C4-2B (cell line): ENCODE results near the gene SUPT20HL2.
"Not testable (repeated sequence)": the region's sequence is repeated elsewhere in the genome, so short reads cannot be mapped to it uniquely, and the experiment has no call there.

ENCODE experiments used
- H3K27ac ChIP-seq: fragments of 450-650 bp; 2 replicates; pipeline ENCODE4 v1.5.1; 2017
- CTCF ChIP-seq: fragments of 450-650 bp; conservative IDR thresholded peaks from 2 replicates; pipeline ENCODE4 v1.5.1; 2017; ENCODE audit warnings: mild to moderate bottlenecking
- ZFX ChIP-seq: fragments of 450-650 bp; IDR thresholded peaks from 2 replicates; pipeline ENCODE4 v1.6.1; 2017

Gene SUPT20HL2

GRCh38 chrX:24314019-24314635, at the start of gene SUPT20HL2:
SUPT20HL2 (minus strand) TSS chrX:24314069; CDS start chrX:24313315, 754 bp downstream.
- no peak within 1 kb of the TSS for H3K27ac ChIP-seq
- TF ChIP-seq CTCF, result no peak

GRCh38 chrX:24362089-24362745, 48.3 kb upstream of the SUPT20HL2 start:
- H3K27ac ChIP-seq, result not testable (repeated sequence)

- H3K27ac ChIP-seq, result no peak within 1 kb of the TSS
- TF ChIP-seq ZFX, result no peak
These were observed 46.4 kb upstream of the SUPT20HL2 start, which contains the start of gene SUPT20HL1 for GRCh38 chrX:24360272-24360671. SUPT20HL1 (plus strand) TSS chrX:24360639; CDS start chrX:24362761, 2,122 bp downstream.

GRCh38 chrX:24357106-24357505, 43.2 kb upstream of the SUPT20HL2 start:
- H3K27ac ChIP-seq, result no peak overlapping the region
- no peak for TF ChIP-seq CTCF
- TF ChIP-seq ZFX, result no peak

GRCh38 chrX:24355095-24355494, 41.2 kb upstream of the SUPT20HL2 start:
- no peak overlapping the region for H3K27ac ChIP-seq
- no peak for TF ChIP-seq CTCF
- no peak for TF ChIP-seq ZFX

GRCh38 chrX:24350217-24350616, 36.3 kb upstream of the SUPT20HL2 start:
- TF ChIP-seq ZFX (no peak), CTCF (no peak)
- H3K27ac ChIP-seq, result no peak overlapping the region

- no peak overlapping the region for H3K27ac ChIP-seq
- no peak for TF ChIP-seq CTCF
- TF ChIP-seq ZFX, result no peak
These were observed 34.0 kb upstream of the SUPT20HL2 start for GRCh38 chrX:24347881-24348280.

GRCh38 chrX:24343719-24344118, 29.9 kb upstream of the SUPT20HL2 start:
- TF ChIP-seq CTCF (no peak), ZFX (no peak)

More at GRCh38 chrX:24343719-24344118, 29.9 kb upstream of the SUPT20HL2 start:
- no peak overlapping the region for H3K27ac ChIP-seq
